Lower lobe of right lung (tissue), 2 donors: ENCODE data around the gene TMEM185B. TPM values are rescaled to one million over a fixed set of nuclear protein-coding genes. Genes with fewer than 3 reads are reported as not detected.
A peak's percentile ranks its signal among the peaks of the same experiment; 100 is the strongest.

ENCODE experiments used
- ATAC-seq, 2 donors: fragments of 200-7000 bp; cut with Tn5 transposase; one replicate each; pipeline ENCODE4 v1.9.1; 2020 to 2022; ENCODE audit warnings: mild to moderate bottlenecking in 2 of 2, moderate library complexity in 2 of 2
- DNase-seq: peaks from one replicate; pipeline ENCODE4 v3.0.0-alpha.2; 2020
- H3K27ac ChIP-seq: fragments of 200-600 bp; one replicate; pipeline ENCODE4 v1.8.0; 2022
- H3K27me3 ChIP-seq: fragments of 200-600 bp; one replicate; pipeline ENCODE4 v1.8.0; 2022; ENCODE audit warnings: low read depth
- H3K36me3 ChIP-seq: fragments of 200-600 bp; one replicate; pipeline ENCODE4 v1.8.0; 2022; ENCODE audit warnings: mild to moderate bottlenecking
- H3K4me1 ChIP-seq: fragments of 200-600 bp; one replicate; pipeline ENCODE4 v1.8.0; 2022
- H3K4me3 ChIP-seq: fragments of 200-600 bp; one replicate; pipeline ENCODE4 v1.8.0; 2022; ENCODE audit warnings: mild to moderate bottlenecking
- H3K9me3 ChIP-seq: fragments of 200-600 bp; one replicate; pipeline ENCODE4 v1.8.0; 2022
- intact Hi-C: fragments of 100-400 bp; cut with DNase I; formaldehyde crosslinking; loops from one replicate; pipeline ENCODE4 v1.11.0; 2022
- total RNA-seq: library from RNA; stranded (reverse); fragmentation: NEBNext Ultra II Directional; extraction: Animal tissue kit (Norgen Biotek cat#: 25700); gene quantifications from one replicate; pipeline ENCODE4 v1.2.1, GENCODE V29; 2021
- TF ChIP-seq, protein P1 (sequence below): fragments of 200-600 bp; IDR thresholded peaks from one replicate; pipeline ENCODE4 v1.8.0; 2022; ENCODE audit warnings: antibody characterized with exemption, mild to moderate bottlenecking
- donor health status: DM: no; HTN: yes; CAD: no; lungs with severe emphysema.

Gene TMEM185B
- total RNA-seq, 1 donor from 2014 or later: 22.2 TPM

DNA sequence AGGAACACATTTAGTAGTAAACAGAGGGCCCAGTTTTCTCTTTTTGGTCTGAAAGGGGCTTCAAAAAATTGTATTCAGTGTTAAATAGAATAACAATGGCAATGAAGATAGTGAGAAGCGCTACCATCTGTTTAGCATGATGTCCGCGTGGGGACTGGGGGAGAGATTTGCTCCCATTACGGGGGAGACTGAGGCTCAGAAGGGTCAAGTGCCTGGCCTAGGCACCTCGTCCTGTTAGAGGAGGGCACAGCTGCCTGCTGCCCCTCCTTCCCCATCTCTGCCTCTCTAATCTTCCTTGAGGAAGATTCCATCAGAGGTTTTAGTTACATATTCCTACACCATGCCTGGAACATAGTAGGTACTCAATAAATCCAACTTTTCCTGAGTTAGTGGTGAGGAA, 10.1 kb upstream of the TMEM185B start:
- no peak for DNase-seq
- H3K27ac ChIP-seq: peak overlapping the region; percentile 83

DNA sequence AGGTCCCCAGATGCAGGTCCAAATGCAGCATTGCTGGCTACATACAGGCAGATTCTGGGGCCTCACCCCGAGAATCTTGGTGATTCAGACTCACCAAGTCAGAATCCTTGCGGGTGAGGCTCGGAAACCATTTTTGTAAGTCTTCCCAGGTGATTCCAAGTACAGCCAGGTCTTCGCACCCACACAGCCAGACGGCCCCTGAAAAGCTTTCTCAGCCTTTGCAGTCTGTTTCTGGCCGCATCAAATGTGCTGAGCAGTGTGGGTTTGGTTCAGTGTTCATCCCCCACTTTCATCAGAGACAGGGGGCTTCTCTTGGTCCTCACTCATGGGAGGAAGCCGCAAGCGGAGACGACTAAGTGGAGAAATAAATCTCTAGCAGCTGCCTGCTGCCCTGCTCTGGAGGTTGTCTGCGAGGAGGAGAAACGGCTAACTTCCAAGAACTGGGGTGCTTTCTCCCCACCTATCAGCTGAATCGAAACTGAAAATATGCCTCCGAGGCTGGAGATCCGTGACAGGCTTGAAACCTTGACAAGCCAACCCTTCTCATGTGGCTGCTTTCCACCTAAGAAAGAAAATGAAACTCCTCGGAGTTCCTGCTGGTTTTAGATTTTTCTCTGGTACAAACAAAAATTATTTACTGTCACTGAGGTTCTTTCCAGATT, 8.9 kb upstream of the TMEM185B start:
- no peak for DNase-seq

More for the DNA sequence above, 10.1 kb upstream of the TMEM185B start:
- TF ChIP-seq, protein P1, sequence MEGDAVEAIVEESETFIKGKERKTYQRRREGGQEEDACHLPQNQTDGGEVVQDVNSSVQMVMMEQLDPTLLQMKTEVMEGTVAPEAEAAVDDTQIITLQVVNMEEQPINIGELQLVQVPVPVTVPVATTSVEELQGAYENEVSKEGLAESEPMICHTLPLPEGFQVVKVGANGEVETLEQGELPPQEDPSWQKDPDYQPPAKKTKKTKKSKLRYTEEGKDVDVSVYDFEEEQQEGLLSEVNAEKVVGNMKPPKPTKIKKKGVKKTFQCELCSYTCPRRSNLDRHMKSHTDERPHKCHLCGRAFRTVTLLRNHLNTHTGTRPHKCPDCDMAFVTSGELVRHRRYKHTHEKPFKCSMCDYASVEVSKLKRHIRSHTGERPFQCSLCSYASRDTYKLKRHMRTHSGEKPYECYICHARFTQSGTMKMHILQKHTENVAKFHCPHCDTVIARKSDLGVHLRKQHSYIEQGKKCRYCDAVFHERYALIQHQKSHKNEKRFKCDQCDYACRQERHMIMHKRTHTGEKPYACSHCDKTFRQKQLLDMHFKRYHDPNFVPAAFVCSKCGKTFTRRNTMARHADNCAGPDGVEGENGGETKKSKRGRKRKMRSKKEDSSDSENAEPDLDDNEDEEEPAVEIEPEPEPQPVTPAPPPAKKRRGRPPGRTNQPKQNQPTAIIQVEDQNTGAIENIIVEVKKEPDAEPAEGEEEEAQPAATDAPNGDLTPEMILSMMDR: no peak
- no peak overlapping the region for H3K4me3 ChIP-seq
- no peak for ATAC-seq
- intact Hi-C loops: no loop called here
- H3K27me3 ChIP-seq: no peaks in the 10 kb centered on the region
- peaks cover 21% of the 10 kb centered on the region for H3K4me1 ChIP-seq
- no peaks in the 10 kb centered on the region for H3K9me3 ChIP-seq
- H3K36me3 ChIP-seq: no peaks in the 10 kb centered on the region

DNA sequence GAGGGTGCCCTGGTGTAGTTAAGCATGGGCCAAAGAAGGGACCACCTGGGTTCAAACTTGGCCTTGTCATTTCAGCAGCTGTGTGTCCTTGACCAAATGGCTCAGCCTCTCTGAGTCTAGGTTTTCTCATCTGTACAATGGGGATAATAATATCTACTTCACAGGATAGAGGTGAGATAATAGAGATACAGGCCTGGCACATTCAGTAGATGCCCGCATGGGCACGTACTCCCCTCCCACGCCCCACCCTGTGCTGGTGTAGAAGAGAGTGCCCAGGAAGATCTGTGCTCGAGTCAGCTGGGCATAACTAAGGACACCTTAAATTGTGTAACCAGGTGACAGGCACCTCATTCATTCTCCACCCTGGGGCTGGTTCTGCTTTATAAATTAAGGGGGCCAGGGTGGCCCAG, 8.4 kb upstream of the TMEM185B start:
- H3K27ac ChIP-seq: peak overlapping the region; percentile 83
- H3K27me3 ChIP-seq: no peaks in the 10 kb centered on the region
- peaks cover 21% of the 10 kb centered on the region for H3K4me1 ChIP-seq
- no peak for DNase-seq
- intact Hi-C loops: no loop called here
- TF ChIP-seq, protein P1: no peak
- no peaks in the 10 kb centered on the region for H3K9me3 ChIP-seq
- H3K36me3 ChIP-seq: no peaks in the 10 kb centered on the region
- ATAC-seq: peak; percentile 24 to 39
- H3K4me3 ChIP-seq: peak overlapping the region; percentile 56

More for the DNA sequence above, 8.9 kb upstream of the TMEM185B start:
- Histone ChIP-seq H3K36me3 (no peaks in the 10 kb centered on the region), H3K27me3 (no peaks in the 10 kb centered on the region), H3K4me1 (peaks cover 21% of the 10 kb centered on the region), H3K4me3 (peak overlapping the region; percentile 56), H3K27ac (peak overlapping the region; percentile 83), H3K9me3 (no peaks in the 10 kb centered on the region)
- TF ChIP-seq, protein P1: no peak
- intact Hi-C loops: no loop called here
- ATAC-seq: peak; percentile 74 to 89

DNA sequence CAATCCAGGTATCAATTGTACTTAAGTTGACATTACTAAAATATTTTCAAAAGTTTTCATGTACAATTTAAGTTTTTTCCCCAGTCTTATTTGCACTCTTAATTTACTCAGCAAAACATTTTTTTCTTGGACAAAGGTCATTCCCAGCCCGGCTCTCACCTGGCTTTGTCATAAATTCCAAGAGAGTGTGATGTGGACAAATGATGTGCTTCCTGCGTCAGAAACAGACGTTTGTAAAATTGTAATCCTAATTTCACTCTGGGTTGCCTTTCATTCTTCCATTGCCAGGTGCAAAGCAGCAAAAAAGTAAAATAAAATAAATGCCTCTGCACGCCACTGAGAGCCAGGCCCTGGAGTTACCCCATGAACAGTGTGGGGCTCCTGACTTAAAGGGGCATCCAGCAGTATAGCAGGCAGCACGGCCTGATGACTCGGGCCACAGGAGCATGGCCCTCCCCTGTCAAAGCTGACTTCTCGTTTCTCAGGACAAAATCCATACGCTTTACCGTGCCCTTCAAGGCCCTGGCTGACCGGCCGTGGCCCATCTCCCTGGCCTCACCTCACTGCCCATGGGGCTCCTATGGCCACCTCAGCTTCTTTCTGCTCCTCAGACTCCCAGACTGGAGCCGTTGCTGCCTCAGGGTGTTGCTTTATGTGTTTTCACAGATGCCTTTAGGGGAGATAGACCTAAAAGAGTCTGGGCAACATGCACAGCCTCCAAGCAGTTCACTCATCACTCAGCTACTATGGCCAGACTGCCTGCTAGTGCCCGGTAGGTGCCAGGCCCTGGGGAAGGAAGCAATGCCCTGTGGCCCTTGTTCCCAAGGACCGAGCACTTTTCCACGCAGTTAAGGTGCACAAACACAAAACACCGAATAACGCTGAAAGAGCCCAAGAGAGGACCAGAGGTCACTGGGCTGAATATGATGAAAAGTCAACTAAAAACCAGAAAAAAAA, 7.6 kb upstream of the TMEM185B start:
- H3K27ac ChIP-seq: peak overlapping the region; percentile 50
- no peak for DNase-seq
- TF ChIP-seq, protein P1: no peak

DNA sequence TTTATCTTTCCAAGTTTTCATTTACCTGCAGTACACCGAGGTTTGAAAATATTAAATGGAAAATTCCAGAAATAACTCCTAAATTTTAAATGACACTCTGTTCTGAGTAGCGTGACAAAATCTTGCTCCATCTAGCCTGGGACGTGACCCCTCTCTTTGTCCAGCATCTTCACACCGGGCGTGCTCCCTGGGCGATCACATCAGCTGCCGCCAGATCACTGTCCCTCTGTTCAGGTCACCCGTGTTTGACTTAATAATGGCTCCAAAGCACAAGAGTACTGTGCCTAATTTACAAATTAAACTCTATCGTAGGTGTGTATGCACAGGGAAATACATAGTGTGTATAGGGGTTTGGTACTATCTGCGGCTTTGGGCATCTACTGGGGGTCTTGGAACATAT, 6.1 kb upstream of the TMEM185B start:
- TF ChIP-seq, protein P1: no peak
- intact Hi-C loops: no loop called here
- Histone ChIP-seq H3K4me3 (no peak overlapping the region), H3K36me3 (no peaks in the 10 kb centered on the region), H3K9me3 (no peaks in the 10 kb centered on the region), H3K27ac (no peak overlapping the region), H3K4me1 (peaks cover 24% of the 10 kb centered on the region), H3K27me3 (no peaks in the 10 kb centered on the region)
- DNase-seq (no peak), ATAC-seq (no peak)

More for the DNA sequence above, 7.6 kb upstream of the TMEM185B start:
- intact Hi-C loops: no loop called here
- H3K9me3 ChIP-seq: no peaks in the 10 kb centered on the region
- ATAC-seq: peak in 1 of 2 donors; percentile 17
- no peaks in the 10 kb centered on the region for H3K36me3 ChIP-seq
- peaks cover 21% of the 10 kb centered on the region for H3K4me1 ChIP-seq
- H3K27me3 ChIP-seq: no peaks in the 10 kb centered on the region
- H3K4me3 ChIP-seq: peak overlapping the region; percentile 56
